ENCODE data around the gene KANSL1.

DNA sequence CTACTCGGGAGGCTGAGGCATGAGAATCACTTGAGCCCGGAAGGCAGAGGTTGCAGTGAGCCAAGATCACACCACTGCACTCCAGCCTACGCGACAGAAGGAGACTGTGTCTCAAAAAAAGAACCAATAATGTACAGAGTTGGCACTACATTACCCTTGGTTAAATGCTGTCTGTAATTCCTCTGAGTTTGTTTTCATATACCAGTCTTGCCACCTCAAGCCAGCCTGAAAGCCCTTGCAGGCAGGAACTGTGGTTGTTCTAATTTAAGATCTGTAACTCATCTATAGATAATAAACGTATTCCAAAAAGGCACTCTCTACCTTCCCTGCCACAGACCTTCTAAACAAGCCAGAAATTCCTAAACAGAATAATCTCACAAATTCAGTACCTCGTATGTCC is 4.3 kb upstream of the KANSL1 start:
- no peak for TF ChIP-seq CTCF (conservative IDR thresholded peaks at IDR 0.05)
- TF ChIP-seq ZFX (IDR thresholded peaks at IDR 0.05): no peak
